NB4 (cell line): ENCODE results near the gene TRIO.

Experiments used
- CTCF ChIP-seq: IDR thresholded peaks from one replicate; pipeline ENCODE4 v1.5.1; 2012; ENCODE audit warnings: low read depth, low read length
- MYC ChIP-seq: IDR thresholded peaks from 2 replicates; pipeline ENCODE4 v1.6.1; 2011; ENCODE audit warnings: low read depth, low read length
- POLR2A ChIP-seq: IDR thresholded peaks from 2 replicates; pipeline ENCODE4 v1.6.1; 2011; ENCODE audit warnings: mild to moderate bottlenecking; ENCODE audit not compliant: insufficient read length; ENCODE audit errors: extremely low read depth
- TF ChIP-seq, protein P1 (sequence below): IDR thresholded peaks from 2 replicates; pipeline ENCODE4 v1.6.1; 2011; ENCODE audit warnings: low read depth, low read length

GRCh38 chr5:14525397-14525796 is 382.3 kb downstream of the TRIO start:
- TF ChIP-seq CTCF: no peak
- no peak for TF ChIP-seq POLR2A
- TF ChIP-seq, protein P1, sequence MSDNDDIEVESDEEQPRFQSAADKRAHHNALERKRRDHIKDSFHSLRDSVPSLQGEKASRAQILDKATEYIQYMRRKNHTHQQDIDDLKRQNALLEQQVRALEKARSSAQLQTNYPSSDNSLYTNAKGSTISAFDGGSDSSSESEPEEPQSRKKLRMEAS: no peak
- no peak for TF ChIP-seq MYC
